Glomerular visceral epithelial cell (primary cell): ENCODE results near the gene SNHG17.
"Not testable (repeated sequence)": the region's sequence is repeated elsewhere in the genome, so short reads cannot be mapped to it uniquely, and the experiment has no call there.

Experiments used
- DNase-seq: peaks from one replicate; pipeline ENCODE4 v3.0.0-alpha.2; 2016; ENCODE audit errors: extremely low spot score

SNHG17 gene

DNA sequence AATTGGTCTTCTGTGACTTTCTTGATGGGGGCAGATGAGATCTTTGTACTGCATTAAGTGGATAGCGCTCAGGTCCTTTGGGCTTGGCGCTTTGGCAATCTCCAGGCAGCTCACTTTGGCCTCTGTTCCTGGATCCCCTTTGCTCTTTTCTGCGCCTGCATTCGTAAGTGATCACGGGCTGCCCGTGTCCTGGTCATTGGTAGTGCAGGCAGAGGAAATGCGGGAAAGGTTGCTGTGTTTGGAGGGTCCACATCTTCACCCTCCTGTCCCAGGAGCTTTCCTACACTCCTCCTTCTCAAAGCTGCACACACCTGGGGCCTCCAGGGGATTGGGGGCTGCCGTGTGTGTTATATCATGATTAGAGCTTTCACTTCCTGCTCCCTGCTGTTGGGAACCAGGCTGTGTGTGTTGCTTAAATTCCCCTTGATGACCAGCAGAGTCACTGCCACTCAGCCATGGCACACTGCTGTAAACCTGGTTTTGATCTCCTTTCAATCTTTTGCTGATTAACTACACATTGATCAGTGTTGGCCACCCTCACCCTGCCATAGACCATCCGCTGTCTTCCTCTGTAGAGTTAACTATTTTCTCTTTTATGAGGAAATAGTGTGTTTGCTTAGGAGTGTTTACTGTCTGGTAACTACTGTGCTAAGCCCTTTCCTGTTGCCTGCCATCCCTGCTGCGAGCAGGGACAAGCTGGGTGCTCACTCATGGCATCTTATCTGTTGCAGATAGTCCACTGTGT is 13.0 kb upstream of the SNHG17 start:
- no peak for DNase-seq

DNA sequence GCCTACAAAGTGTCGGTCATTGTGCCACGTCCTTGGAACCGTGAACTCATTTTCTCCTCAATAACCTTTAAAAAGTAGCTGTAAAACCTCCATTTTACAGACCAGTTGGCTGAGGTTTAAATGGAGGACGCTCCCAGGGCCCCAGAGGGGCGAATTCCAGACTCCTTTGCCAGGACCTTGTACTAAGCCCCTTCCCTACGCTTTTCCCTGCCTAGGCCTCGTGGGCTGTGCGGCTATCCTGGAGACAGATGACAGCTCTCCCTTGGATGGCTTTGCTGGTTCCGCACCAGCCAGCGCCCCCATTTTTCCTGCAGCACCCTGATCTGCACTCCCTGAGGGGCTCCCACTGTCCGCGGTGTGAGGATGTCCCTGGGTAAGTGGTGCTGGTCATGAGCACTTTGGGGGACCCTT is 12.1 kb upstream of the SNHG17 start:
- no peak for DNase-seq

DNA sequence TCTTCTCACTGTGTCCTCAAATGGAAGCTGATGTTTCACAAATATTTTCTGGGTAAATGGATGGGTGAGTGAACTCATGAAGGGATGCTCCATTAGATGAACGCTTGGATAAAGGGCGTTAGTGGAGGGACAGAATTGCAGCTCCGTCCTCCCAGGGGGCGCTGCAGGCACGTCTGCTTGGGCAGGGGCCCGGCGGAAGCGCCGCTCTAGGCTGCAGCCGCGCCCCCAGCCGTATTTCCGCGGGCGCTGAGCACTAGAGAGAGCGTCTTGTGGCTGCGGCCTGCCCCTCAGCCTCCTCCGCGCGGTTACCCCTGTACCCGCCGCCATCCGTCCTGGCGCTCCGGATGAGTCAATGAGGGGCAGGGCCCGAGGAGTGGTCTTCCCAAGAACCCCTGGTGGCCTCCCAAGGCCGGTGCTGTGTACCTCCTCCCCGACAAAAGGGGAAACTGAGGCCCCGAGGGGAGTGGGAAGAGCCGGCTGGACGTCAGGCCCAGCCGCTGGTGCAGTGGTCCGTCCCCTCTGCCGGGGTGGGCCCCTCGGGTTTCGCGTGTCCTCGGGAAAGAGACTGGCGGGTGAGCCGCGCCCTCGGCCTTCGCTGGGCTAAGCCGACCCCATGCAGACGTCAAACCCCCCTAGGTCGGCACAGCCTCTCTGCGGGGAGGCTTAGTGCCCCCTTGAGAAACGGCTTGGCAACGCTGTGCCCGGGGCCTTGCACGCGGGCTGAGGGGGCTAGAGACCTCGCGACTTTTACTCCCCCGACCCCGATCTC is 11.5 kb upstream of the SNHG17 start:
- DNase-seq: peak; percentile 96

DNA sequence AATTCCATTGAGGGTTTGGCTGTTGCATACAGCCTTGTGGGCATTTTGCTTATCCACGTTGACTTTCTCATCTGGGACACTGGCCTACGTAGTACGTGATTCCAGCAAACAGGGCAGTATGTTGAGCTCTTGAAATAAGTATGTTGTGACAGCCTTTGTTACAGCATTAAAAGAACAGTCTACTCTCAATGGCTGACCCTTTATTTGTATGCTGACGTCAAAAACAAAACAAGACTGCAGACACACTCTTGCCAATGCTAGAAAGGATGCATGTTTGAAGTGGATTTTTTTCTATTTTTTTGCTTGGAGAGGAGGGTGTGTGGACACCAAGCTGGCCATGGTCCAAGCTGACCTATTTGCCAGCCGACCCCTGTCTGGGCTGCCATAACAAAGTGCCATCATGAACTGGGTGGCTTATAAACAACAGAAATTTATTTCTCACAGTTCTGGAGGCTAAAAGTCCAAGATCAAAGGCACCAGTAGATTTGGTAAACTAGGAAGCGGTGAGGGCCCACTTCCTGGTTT is 10.8 kb upstream of the SNHG17 start:
- no peak for DNase-seq

DNA sequence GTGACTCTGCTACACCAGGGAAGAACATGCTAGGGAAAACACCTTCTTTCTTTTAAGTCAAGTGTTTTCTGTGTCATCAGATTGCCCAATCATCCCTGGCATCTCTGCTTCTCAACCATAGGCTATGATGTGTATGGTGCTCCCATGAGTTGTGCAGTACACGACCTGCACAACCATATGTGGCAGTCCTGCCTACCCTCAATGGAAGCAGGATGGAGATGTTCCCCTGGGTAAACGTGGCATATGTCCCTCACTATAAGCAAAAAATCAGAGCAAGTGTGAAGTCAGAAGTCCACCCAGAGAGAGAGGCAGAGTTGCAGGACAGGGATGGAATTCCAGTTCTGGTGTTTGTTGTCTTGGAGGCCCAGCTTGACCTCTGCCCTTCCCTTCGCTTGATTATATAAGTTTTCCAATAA is 10.3 kb upstream of the SNHG17 start:
- no peak for DNase-seq

DNA sequence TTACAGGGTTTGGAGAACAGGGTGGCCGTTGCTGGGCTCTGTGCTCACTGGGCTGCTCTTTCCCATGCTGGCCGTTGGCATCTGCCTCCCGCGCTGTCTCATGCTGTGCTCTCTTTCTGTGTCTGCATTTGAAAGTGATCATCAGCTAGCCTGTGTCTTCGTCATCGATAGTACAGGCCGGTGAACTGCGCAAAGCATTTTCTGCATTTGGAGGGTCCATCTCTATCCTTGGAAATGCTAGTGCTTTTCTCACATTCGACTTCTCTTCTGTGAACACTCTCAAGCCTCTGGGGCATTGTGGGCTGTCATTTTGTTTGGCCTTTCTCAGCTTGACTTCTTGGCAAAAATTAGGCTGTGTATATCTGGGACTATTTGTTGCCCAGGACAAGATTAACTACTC is 6.8 kb upstream of the SNHG17 start:
- no peak for DNase-seq

DNA sequence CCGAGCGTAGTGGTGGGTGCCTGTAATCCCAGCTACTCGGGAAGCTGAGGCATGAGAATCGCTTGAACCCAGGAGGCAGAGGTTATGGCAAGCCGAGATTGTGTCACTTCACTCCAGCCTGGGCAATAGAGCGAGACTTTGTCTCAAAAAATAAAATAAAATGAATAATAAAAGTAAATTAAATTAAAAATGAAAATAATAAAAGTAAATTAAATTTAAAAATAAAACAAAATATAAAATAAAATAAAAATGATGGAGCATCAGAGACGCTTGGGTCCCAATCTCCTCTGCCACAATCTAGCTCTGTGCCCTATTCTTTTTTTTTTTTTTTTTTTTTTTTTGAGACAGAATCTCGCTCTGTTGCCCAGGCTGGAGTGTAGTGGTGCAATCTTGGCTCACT is 6.0 kb upstream of the SNHG17 start:
- DNase-seq: not testable (repeated sequence)

DNA sequence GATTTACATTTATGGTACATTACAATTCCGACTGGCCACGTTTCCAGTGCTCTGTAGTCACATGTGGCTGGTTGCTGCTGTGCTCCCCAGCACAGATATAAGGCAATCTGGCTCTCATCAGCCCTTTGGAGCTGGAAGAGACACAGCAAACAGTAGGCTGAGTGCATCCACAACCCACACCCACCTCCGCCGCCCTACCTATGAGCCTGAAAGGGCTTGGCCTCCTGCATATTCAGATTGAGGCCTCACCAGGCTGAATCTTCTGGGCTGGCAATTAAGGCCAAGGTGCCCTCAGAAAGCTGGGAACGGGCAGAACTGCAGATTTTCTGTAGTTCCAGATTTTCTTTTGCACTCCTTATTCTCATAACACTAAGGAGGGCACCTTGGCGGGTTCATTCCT is 2.7 kb upstream of the SNHG17 start:
- DNase-seq: no peak

DNA sequence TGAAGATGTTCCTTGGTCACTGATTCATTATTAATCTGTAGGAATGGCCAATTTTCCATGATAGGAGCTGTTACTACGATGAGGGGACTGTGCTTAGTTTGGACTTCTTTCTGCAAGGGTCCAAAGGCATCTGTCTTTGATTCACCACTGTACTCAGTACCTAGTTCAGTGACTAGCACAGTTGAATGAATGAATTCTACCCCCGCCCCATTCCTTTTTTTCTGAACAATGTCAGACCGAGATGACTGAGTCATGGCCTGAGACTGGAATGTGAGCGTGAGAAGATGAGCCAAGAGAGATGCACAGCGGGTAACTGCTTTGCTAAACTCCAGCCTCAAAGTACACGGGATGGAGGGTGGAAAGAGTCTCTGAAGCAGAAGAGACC is 419 bp upstream of the SNHG17 start:
- DNase-seq: peak; percentile 79

DNA sequence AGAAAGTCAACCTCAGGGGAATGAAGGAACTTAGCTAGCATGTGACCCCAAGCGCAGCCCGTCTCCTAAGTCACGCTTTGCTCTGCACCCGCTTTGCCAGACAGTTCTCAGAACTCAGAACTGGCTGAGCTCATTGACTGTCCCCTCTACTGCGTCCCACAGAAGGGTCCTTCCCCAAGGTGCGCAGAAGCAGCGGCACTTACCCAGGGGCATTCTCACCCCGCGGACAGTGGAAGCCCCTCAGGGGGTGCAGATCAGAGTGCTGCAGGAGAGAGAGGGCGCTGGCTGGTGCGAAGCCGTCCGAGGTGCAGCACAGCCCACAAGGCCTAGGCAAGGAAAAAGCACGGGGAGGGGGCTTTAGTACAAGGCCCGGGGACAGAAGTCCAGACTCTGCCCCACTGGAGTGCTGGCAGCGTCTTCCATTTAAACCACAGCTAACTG is 807 bp downstream of the SNHG17 start:
- no peak for DNase-seq

DNA sequence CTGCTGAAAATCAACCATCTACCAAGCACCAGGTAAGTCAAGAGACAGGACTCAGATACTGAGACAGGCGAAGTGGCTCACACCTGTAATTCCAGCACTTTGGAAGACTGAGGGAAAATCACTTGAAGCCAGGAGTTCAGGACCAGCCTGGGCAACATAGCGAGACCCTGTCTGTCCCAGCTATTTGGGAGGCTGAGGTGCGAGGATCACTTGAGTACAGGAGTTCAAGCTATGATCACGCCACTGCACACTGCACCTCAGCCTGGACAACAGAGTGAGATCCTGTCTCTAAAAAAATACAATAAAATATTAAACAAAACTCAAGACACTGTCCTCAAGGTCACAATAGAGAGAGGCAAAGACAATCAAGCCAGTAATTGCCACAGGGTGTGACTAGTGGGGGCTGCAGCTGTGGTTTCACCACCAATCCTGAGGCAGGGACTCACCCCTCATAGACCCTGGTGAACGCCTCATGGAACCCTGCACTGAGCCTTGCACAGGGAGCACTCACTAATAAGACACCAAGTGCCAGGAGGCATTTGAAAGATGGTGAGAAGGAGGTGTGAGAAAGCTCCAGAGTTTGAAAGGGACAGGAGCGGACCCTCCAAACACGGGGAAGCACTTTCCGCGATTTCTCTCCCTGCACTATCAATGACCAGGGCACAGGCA is 1.7 kb downstream of the SNHG17 start:
- no peak for DNase-seq

DNA sequence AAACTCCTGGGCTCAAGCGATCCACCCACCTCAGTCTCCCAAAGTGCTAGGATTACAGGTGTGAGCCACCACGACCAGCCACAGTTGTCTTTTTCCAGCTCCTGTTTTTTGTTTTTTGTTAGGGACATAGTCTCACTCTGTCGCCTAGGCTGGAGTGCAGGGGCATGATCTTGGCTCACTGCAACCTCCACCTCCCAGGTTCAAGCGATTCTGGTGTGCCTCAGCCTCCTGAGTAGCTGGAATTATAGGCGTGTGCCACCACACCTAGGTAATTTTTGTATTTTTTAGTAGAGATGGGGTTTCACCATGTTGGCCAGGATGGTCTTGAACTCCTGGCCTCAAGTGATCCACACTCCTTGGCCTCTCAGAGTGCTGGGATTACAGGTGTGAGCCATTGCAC is 2.3 kb downstream of the SNHG17 start:
- DNase-seq: not testable (repeated sequence)

DNA sequence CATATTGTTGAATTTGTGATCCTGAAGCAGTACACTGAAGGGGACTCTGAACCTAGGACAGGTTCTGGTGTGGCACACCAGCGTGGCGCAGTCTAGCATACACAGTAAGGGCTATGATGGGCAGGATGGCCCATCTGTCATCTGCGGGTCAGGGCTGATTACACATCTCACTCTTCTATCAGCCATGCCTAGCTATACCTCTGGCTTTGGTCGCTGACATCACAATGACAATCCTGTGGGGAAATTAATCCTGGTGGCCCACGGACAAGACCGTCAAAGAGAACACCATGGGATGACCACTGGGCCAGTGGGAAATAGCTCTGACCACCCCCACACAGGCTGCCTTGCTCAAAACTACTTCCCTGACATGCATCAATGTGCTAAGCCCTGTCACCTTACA is 2.8 kb downstream of the SNHG17 start:
- DNase-seq: no peak

DNA sequence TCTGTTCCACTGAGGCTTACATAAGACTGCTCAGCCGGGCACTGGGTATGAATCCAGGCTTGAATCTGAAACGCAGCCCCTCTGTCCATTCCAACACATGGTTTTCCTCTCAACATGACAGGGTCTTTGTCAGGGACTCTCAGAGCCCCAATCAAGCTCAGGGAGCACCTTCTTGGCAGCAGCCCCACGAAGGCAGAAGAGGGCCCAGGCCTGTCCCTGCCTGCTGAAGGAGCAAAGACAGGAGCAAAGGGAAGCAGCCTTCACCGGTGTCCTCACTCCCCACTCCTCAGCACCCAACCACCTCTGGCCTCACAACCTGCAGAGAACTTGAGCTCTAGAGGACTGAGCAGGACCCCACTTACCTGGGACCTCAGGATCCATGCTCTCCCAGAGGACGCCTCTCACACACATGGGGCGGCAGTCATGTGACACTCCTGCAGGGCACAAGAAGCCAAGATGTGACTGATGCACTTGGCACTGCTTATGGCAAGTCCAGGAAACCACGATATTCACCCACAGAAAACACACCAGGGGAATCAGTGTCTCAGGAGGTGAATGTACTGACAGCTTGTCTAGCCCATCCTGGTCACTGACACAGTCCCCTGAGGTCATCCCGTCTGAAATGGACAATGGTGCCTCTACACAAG is 4.3 kb downstream of the SNHG17 start:
- DNase-seq: peak; percentile 40

DNA sequence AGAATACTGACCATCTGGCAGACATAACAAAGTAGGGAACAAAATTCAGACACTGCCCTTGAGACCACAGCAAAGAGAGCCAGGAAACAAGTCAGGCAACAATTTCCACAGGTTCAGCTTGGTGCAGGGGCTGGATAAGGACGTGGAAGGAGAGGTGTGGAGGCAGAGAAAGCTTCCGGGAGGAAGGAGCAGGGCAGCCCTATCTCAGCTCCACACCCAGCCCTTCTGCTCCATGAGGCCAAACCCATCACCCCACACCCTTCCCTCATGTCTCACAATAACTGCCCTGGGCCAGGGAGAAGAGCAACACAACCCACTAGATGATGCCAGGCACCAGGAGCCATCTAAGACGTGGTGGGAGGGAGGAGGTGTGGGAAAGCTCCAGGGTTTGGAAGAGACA is 5.8 kb downstream of the SNHG17 start:
- no peak for DNase-seq

DNA sequence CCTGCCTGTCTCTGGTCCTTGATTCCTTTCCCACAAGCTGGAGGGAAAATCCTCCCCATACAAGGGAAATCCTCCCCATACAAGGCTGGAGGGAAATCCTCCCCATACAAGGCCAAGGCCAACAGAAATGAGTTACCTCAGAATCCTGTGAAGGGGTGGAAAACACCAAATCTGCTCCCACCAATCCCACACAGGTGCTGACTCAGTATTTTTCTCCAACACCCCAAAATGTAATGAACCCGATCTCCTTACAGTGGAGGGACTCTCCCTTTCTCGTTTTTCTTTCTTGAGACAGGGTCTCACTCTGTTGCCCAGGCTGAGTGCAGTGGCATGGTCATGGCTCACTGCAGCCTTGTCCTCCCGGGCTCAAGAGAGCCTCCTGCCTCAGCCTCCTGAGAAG is 6.3 kb downstream of the SNHG17 start:
- DNase-seq: no peak

DNA sequence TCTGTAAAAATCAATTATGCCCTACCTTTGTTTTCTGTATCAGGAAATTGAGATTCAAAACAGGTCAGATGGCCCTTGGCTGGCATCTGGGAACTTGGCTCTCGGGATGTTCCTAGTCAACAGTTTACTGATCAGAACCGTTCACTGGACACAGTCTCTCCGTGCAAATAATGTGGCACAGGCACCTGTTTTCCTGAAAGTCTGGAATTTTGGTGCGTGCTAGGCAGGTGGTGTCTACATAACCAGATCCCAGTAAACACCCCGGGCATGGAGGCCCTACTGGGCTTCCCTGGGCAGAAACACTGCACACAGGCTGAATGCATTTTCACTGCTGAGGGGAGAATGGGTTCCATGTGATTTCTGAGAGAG is 7.5 kb downstream of the SNHG17 start:
- DNase-seq: no peak

DNA sequence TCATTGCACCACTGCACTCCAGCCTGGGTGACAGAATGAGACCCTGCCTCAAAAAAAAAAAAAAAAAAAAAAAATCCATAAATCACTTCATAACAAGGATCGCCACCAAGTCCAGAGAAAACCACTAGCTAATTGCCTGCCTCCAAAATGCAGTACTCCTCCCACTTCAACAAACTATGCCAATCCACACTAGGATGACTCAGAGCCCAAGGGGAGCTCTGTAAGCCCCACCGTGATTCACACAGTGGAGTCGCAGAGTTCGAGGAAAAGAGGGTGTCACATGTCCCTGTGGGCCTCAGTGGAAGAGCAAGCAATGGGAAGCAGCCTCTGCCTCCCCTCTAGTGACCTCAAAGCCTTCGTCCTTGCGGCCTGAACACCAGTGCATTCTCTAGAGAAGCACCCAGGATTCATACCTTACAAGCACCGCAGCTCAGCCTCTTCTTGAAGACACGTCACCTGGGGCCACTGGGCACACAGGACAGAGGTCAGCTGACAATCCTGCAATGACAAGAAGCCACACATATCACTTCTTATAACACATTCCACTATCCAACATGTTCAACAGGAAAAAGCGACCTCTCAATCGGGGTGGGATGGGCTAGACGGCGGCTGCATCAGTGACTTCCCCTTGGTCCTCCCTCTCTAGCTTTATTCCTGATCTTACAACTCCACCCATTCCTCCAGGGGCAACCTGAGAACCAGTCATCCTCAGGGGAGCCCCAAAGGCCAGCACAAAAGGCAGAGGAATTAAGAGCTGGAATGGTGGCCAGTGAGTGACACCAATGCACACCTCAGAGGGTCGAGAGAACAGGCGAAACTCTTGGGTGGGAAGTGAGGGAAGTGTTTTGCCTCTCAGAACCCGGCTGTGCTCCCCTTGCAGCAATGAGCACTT is 8.9 kb downstream of the SNHG17 start:
- peak; percentile 86 for DNase-seq

DNA sequence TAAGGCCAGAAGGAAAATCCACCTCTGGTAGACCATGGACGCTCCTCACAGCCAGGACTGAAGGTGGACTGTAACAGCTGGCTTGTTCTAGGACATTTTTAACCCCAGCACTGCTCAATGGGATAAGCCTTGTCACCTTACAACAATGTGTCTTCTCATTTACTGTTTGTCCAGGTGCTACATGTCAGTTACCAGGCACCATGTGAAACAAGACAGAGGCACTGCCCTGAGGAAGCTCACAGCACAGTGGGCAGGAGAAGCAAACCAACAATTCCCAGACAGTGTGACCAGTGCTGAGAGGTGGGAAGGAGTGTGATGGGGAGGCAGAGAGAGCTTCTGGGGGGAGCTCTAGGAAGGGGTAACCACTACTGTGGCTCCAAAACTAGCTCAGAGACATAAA is 10.7 kb downstream of the SNHG17 start:
- no peak for DNase-seq

DNA sequence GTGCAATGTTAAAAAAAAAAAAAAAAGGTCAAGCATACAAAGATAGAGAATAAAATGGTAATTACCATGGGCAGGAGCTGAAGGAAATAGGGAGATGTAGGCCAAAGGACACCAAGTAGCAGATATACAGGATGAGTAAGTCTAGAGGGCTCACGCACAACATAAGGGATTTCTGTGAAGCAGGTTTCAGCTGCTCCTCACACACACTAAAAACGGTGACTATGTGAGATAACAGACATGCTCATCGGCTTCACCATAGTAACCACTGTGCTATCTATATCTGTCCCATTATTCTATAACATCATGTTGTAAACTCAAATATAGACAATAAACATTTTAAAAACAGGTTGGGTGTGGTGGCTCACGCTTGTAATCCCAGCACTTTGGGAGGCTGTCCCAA is 11.6 kb downstream of the SNHG17 start:
- DNase-seq: no peak

DNA sequence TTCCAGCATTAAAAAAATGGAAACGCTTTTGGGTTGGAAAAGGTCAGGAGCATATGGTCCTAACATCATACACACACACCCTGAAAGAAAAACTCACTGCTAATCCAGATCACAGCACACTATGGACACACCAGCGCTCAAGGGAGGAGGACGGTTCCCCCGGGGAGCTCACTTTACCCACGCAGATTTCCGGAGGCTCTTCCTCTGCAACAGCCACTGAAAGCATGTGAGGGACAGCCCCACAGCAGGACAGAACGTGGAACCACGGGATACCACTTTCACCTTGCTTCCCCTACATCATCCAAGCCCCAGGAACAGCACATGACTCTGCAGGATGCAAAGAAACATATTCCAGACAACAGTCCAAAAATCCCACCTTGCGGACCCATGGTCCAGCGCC is 13.2 kb downstream of the SNHG17 start:
- DNase-seq: no peak
